C4-2B (cell line): ENCODE measurements around the gene ZIC2.

Experiments used
- ZFX ChIP-seq: fragments of 450-650 bp; IDR thresholded peaks from 2 replicates; pipeline ENCODE4 v1.6.1; 2017
- TF ChIP-seq, protein P1 (sequence below): fragments of 450-650 bp; conservative IDR thresholded peaks from 2 replicates; pipeline ENCODE4 v1.5.1; 2017; ENCODE audit warnings: mild to moderate bottlenecking

GRCh38 chr13:99948411-99948810 lies 33.2 kb upstream of the ZIC2 start:
- TF ChIP-seq, protein P1, sequence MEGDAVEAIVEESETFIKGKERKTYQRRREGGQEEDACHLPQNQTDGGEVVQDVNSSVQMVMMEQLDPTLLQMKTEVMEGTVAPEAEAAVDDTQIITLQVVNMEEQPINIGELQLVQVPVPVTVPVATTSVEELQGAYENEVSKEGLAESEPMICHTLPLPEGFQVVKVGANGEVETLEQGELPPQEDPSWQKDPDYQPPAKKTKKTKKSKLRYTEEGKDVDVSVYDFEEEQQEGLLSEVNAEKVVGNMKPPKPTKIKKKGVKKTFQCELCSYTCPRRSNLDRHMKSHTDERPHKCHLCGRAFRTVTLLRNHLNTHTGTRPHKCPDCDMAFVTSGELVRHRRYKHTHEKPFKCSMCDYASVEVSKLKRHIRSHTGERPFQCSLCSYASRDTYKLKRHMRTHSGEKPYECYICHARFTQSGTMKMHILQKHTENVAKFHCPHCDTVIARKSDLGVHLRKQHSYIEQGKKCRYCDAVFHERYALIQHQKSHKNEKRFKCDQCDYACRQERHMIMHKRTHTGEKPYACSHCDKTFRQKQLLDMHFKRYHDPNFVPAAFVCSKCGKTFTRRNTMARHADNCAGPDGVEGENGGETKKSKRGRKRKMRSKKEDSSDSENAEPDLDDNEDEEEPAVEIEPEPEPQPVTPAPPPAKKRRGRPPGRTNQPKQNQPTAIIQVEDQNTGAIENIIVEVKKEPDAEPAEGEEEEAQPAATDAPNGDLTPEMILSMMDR: no peak
- no peak for TF ChIP-seq ZFX
